Omental fat pad (tissue), 4 donors: ENCODE data around the gene BRD9. TPM values are rescaled to one million over a fixed set of nuclear protein-coding genes. Genes with fewer than 3 reads are reported as not detected.
"Not testable (repeated sequence)": the region's sequence is repeated elsewhere in the genome, so short reads cannot be mapped to it uniquely, and the experiment has no call there.

Experiments
- ATAC-seq: fragments of 150-250 bp; one replicate; pipeline ENCODE4 v1.9.1; 2016; ENCODE audit warnings: mild to moderate bottlenecking, moderate library complexity; ENCODE audit not compliant: low FRiP score
- DNase-seq: peaks from one replicate; pipeline ENCODE4 v3.0.0-alpha.2; 2019; ENCODE audit warnings: low spot score
- CTCF ChIP-seq, 3 donors: fragments of 450-650 bp; IDR thresholded peaks; one replicate each; pipeline ENCODE4 v1.5.1; 2016 to 2017; ENCODE audit warnings: antibody characterized with exemption in 3 of 3, mild to moderate bottlenecking in 3 of 3, moderate library complexity in 2 of 3
- total RNA-seq, 4 donors: library from RNA; depleted of rRNA; stranded (reverse); fragments of >200 nt; gene quantifications; one replicate each; pipeline ENCODE4 v1.1.0, GENCODE V29; 2016

The BRD9 gene
- total RNA-seq, 4 donors from 2014 or later: 24.0 to 53.2 (median 36.7) TPM

DNA sequence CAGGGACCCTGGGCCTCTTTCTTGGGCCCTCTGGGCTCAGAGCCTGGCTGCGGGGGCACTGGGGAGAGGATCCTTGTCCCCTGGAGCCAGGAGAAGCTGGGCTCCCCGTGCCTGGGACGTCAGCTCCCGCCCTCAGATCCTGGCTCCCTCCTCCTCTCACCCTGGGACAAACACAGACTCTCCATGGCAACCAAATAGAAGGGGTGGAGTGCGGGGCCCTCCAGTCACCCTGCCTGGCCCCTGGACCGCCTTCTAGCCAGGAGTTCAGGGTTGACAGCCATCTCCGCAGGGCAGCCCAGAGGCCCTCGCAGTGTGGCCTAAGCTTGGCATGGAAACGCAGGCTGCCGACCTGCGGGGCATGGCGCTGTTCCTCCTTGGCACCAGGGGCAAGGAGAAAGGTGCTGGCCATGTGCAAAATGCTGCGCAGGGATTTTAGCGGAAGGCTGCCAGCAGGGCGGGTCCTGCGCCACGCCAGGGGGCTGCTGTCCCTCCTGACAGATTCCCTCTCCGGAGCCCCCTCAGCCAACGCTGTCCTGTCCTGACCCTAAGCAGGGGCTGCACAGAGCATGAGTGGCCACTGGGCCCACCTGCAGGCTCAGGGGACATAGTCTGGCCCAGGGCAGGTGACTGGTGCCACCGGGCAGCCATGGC is 42.8 kb downstream of the BRD9 start:
- no peak for ATAC-seq
- TF ChIP-seq CTCF (IDR thresholded peaks at IDR 0.05): no peak
- no peak for DNase-seq

DNA sequence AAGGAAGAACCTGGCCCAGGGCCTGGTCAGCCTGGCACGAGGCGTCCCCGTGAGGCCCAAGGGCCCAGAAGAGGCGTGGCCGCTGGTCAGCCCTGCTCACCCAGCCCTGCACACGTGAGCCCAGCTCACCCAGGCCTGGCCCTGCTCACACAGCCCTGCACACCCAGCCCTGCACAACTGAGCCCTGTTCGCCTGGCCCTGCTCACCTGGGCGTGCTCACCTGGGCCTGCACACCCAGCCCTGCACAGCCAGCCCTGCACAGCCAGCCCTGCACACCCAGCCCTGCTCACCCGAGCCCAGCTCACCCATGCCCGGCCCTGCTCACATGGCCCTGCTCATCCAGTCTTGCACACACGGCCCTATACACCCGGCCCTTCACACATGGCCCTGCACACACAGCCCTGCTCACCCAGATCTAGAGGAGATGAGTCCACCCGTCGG is 43.9 kb downstream of the BRD9 start:
- no peak for TF ChIP-seq CTCF (IDR thresholded peaks at IDR 0.05)
- DNase-seq: no peak
- ATAC-seq: no peak

- DNase-seq, ATAC-seq: not testable (repeated sequence)
Observed at GRCh38 chr5:847736-848135, 44.9 kb downstream of the BRD9 start.

DNA sequence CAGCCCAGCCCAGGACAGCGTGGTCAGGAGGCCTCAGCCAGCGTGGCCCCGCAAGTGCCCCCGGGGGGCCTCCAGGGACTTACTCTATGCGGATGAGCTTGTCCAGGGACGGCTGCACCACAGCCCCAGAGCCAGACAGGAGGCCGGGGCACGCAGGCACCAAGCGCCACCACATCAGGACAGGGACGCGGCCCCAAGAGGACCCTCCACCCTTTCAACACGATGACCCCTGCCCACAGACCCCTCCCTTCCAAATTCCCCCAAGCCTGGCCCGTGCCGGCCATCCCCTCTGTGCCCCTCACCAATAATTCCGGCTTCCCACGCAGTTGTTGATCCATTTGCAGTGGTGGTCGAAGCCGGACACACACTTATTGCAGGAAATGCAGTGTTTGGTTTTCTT is 45.4 kb downstream of the BRD9 start:
- peak; percentile 11 for ATAC-seq

GRCh38 chr5:846602-847091 is 46.0 kb downstream of the BRD9 start:
- ATAC-seq, DNase-seq: not testable (repeated sequence)

More for the DNA sequence above, 45.4 kb downstream of the BRD9 start:
- DNase-seq: not testable (repeated sequence)

- DNase-seq, ATAC-seq: not testable (repeated sequence)
Observed at GRCh38 chr5:845676-846601, 46.7 kb downstream of the BRD9 start.

GRCh38 chr5:845031-845675 is 47.4 kb downstream of the BRD9 start:
- ATAC-seq, DNase-seq: not testable (repeated sequence)

DNA sequence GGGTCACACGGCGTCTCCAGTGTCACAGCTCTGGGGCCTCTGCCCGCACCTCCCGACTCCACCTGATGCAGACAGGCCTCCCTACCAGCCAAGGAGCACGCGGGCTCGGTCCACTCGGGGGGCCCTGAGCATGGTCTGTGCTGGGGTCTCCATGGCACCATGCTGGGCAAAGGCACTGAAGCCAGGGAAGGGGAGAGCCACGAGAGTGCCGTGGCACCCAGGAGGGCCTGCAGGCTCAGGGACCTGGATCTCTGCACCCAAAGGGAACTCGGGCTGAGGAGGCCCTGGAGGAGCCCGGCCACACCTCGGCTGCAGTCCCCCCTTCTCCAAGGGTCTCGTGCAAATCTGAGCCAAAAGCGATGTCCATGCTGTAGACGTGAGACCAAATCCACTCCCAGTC is 48.2 kb downstream of the BRD9 start:
- not testable (repeated sequence) for DNase-seq

GRCh38 chr5:843926-844325 is 48.7 kb downstream of the BRD9 start:
- DNase-seq, ATAC-seq: not testable (repeated sequence)

More for the DNA sequence above, 48.2 kb downstream of the BRD9 start:
- not testable (repeated sequence) for ATAC-seq

GRCh38 chr5:843371-843770 is 49.2 kb downstream of the BRD9 start:
- ATAC-seq, DNase-seq: not testable (repeated sequence)

DNA sequence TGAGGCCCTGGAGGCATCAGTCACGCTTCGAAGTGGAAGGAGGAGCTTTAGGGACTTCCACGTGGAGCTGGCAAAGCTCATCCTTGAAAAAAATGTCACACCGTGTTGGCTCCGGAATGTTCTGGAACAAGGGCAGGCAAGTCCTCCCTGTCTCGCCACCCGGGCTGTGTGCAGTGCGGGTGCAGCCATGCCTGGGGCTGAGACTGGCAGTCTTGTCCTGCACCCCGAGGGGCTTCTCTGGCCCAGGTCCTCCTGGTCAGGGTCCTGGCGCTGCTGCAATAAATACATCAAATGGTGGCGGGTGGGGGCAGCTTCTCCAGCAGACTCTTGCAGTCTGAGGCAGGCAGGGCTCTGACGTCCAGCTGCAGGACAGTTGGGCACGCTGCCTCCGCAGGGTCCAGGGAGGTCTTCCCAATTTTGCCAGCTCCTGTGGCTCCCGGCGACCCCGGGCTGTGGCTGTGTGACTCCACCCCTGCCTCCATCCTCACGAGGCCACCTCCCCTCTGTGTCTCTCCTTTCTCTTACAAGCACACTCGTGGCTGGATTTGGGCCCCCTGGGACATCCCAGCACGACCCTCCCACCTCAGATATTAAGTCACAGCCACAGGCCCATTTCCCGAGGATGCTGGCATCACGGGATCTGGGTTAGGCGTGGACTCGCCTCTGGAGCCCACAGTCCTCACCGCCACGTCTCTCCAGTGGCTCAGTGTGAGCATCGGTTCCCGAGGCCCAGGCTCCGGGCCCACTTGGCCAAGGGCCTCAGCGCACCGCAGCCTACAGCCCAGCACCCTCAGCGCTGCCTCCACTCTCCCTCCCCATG is 50.0 kb downstream of the BRD9 start:
- ATAC-seq, DNase-seq: not testable (repeated sequence)

GRCh38 chr5:841531-842401 is 50.8 kb downstream of the BRD9 start:
- not testable (repeated sequence) for ATAC-seq, DNase-seq

- not testable (repeated sequence) for ATAC-seq, DNase-seq
Observed at GRCh38 chr5:840974-841435, 51.6 kb downstream of the BRD9 start.

DNA sequence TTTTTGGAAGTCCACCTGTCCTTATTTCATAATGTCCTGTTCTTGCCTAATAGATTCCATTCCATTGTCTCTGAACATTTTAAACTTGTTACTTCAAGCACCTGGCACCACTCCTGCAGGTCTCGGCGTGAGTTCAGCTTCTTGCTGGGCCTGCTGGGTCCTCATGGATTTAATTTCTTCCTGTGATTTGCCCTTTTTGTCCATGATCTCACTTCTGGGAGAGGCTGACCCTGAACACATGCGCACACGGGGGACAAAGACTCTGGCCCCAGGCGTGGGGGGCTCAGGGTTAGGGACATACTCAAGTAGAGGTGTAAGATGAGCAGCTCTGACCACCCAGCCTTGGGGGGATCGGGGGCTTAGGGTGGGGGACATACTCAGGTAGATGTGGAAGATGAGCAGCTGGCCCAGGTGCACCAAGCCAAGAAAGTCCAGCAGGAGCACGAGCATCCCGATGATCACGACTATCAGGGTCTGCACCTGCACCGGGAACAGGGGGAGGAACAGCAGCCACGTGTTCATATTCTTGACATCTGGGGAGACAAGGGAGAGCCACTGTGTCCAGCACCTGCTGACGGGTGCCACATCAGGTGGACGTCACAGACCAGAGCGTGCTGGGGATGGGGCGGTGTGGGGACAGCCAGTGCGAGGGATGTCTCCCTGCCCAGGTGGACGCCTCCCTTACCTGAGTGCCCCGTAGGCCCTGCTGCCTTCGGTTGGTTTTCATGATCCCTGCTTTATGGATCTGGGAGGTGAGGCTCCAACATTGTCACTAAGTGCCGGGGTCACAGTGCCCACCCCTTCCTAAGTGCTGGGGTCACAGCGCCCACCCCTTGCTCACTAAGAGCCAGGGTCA is 52.3 kb downstream of the BRD9 start:
- DNase-seq: not testable (repeated sequence)

More for the DNA sequence above, 52.3 kb downstream of the BRD9 start:
- not testable (repeated sequence) for ATAC-seq
